Astrocyte of the cerebellum (primary cell): ENCODE measurements around the gene RHEB.

ENCODE experiments used
- DNase-seq: peaks from one replicate; pipeline ENCODE4 v3.0.0-alpha.2; 2011; ENCODE audit warnings: low read depth
- H3K4me3 ChIP-seq: 2 replicates; pipeline ENCODE4 v1.5.1; 2011; ENCODE audit warnings: mild to moderate bottlenecking, low read depth, low read length, moderate library complexity
- CTCF ChIP-seq: IDR thresholded peaks from 2 replicates; pipeline ENCODE4 v1.5.1; 2012; ENCODE audit warnings: low read length, low read depth, moderate library complexity, mild to moderate bottlenecking; ENCODE audit errors: missing control alignments
- in situ Hi-C: cut with HindIII; loops from 2 replicates; pipeline ENCODE4 v1.10.0; 2017; ENCODE audit warnings: low sequenced_read_pairs

Gene RHEB

GRCh38 chr7:151427705-151428377 is 91.9 kb downstream of the RHEB start:
- in situ Hi-C loops, result no loop called here
- no peak for TF ChIP-seq CTCF
- DNase-seq, result no peak
- H3K4me3 ChIP-seq, result no peak overlapping the region

DNA sequence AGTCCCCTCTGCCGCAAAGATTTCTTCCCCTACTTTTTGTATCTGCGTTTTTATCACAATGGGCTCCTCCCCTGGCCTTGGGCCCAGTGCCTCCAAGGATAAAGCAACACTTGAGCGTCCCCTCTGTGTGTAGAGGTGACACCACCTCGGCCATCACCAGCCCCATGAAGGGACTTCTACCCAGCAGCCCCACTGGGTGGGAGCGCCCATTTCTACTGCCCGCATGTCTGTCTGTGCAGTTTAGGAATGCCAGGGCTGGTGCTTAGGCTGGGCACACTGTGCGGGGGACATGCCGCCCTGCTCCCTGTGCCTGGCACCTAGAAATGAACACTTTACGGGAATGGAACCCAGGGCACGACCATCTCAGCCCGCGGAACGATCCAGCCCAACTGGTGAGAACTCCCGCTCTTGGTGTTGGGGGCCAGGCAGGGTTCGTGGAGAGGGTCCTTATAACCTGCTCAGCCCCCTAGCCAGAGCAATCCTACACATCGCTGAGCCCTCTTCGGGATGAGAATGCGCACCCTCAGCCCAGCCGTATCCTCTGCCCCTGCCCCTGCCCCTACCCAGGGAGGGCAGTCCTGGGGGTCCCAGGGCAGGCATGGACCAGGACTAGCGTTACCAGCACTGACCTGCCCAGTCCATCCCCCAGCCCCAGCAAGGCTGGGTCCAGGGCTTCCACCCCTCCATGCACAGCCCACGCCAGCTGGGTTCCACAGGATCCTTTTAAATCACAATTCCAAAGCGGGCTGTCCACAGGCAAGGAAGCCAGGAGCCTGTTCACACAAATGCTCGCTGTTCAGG is 92.6 kb downstream of the RHEB start:
- TF ChIP-seq CTCF, result no peak
- in situ Hi-C loops, result no loop called here
- DNase-seq, result no peak
- no peak overlapping the region for H3K4me3 ChIP-seq

- in situ Hi-C loops, result no loop called here
Observed at GRCh38 chr7:151426441-151426903, 93.2 kb downstream of the RHEB start.

DNA sequence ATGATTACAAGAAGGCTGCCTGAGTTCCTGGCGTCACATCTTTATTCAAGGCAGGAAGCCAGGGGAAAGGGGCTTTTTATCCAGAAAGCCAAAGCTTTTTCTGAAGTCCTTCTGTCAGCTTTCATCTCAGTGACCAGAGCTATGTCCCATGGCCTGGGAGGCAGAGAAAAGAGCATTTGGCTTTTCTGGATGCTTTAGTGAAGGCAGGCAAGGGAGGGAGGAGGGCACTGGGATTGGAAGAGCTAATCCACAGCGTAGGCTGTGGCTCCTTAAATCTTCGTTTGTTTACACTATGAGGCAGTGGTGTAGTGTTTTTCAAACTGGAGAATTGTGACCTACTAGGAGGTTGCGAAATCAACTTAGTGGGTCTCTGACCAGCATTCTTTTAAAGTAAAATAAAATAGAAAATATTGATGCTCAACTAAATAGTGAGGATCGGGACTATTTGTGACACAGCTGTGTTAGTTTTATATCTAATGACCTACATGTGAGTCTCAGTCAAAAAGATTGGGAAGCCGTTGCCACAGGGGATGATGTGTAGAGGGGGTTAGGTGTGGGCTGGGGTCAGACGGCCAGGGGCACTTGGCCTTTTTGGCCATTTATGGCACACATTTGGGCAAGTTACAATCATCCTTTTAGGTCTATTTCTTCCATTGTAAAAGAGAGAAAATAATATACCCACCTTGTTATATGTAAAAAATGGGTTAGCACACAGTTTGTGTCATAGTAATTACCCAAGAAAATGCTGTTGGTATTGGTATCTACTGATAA is 93.8 kb downstream of the RHEB start:
- H3K4me3 ChIP-seq, result no peak overlapping the region
- no peak for TF ChIP-seq CTCF
- in situ Hi-C loops, result no loop called here
- peak; percentile 62 for DNase-seq

More at GRCh38 chr7:151426441-151426903, 93.2 kb downstream of the RHEB start:
- peak; percentile 98 for DNase-seq
- no peak overlapping the region for H3K4me3 ChIP-seq
- TF ChIP-seq CTCF, result no peak

GRCh38 chr7:151424799-151425198 is 94.9 kb downstream of the RHEB start:
- in situ Hi-C loops, result no loop called here

More at GRCh38 chr7:151424799-151425198, 94.9 kb downstream of the RHEB start:
- H3K4me3 ChIP-seq, result no peak overlapping the region
- TF ChIP-seq CTCF, result no peak
- peak; percentile 59 for DNase-seq
